A673 (cell line): ENCODE results near the gene CPZ.

Experiments used
- CTCF ChIP-seq: fragments of 300-800, 200-600 bp; sonication (generic); conservative IDR thresholded peaks from 2 replicates; pipeline ENCODE4 v1.5.1; 2017; ENCODE audit warnings: low read depth, mild to moderate bottlenecking, antibody characterized with exemption, low read length, moderate library complexity, mixed read lengths
- EZH2 ChIP-seq: fragments of 200-600 bp; sonication (generic); IDR thresholded peaks from 2 replicates; pipeline ENCODE4 v1.6.1; 2017; ENCODE audit warnings: borderline replicate concordance, low read depth, mild to moderate bottlenecking, mixed read lengths, antibody characterized with exemption, low read length; ENCODE audit not compliant: poor library complexity, severe bottlenecking

GRCh38 chr4:8647626-8648025, 55.1 kb downstream of the CPZ start:
- TF ChIP-seq CTCF (no peak), EZH2 (no peak)
